Liver (tissue), 9 donors: ENCODE data around the gene FAM151B. TPM values are rescaled to one million over a fixed set of nuclear protein-coding genes. Genes with fewer than 3 reads are reported as not detected.

Source experiments
- DNase-seq: peaks from one replicate; pipeline ENCODE4 v3.0.0-alpha.2; 2017; ENCODE audit warnings: low spot score
- H3K27ac ChIP-seq, 2 donors: one replicate each; pipeline ENCODE4 v1.7.0; 2013; ENCODE audit warnings: inconsistent platforms in 2 of 2, low read length in 2 of 2, control low read depth in 1 of 2, low read depth in 1 of 2, mild to moderate bottlenecking in 1 of 2
- H3K27me3 ChIP-seq, 4 donors: one replicate each; pipeline versions ENCODE4 v1.6.1 to v1.7.0; 2013; ENCODE audit warnings: low read length in 3 of 4, inconsistent platforms in 1 of 4, mild to moderate bottlenecking in 1 of 4, moderate library complexity in 1 of 4; ENCODE audit not compliant: control insufficient read depth in 4 of 4, insufficient read depth in 4 of 4
- H3K36me3 ChIP-seq, 4 donors: one replicate each; pipeline versions ENCODE4 v1.6.1 to v1.7.0; 2013; ENCODE audit warnings: low read length in 3 of 4, mild to moderate bottlenecking in 3 of 4, low read depth in 1 of 4, moderate library complexity in 1 of 4; ENCODE audit not compliant: control insufficient read depth in 4 of 4, insufficient read depth in 3 of 4
- H3K4me1 ChIP-seq, 4 donors: one replicate each; pipeline versions ENCODE4 v1.6.1 to v1.7.0; 2013; ENCODE audit warnings: low read length in 3 of 4, mild to moderate bottlenecking in 3 of 4, moderate library complexity in 1 of 4; ENCODE audit not compliant: control insufficient read depth in 4 of 4, insufficient read depth in 4 of 4
- H3K4me3 ChIP-seq, 3 donors: one replicate each; pipeline versions ENCODE4 v1.6.1 to v1.7.0; 2013; ENCODE audit warnings: low read length in 3 of 3, control low read depth in 1 of 3, low read depth in 1 of 3, mild to moderate bottlenecking in 1 of 3
- H3K9ac ChIP-seq, 2 donors: one replicate each; pipeline ENCODE4 v1.7.0; 2013; ENCODE audit warnings: low read length in 2 of 2, mild to moderate bottlenecking in 2 of 2, moderate library complexity in 2 of 2, control low read depth in 1 of 2, low read depth in 1 of 2
- H3K9me3 ChIP-seq, 4 donors: one replicate each; pipeline versions ENCODE4 v1.6.1 to v1.7.0; 2013; ENCODE audit warnings: low read length in 3 of 4; ENCODE audit not compliant: control insufficient read depth in 4 of 4
- ATF3 ChIP-seq: IDR thresholded peaks from 2 replicates; pipeline ENCODE4 v1.6.1; 2016; ENCODE audit warnings: antibody characterized with exemption
- EGR1 ChIP-seq, 2 donors: IDR thresholded peaks; 2 replicates each; pipeline ENCODE4 v1.6.1; 2016 to 2018; ENCODE audit warnings: antibody characterized with exemption in 2 of 2, low read depth in 2 of 2
- FOXA1 ChIP-seq: IDR thresholded peaks from 2 replicates; pipeline ENCODE4 v1.6.1; 2016; ENCODE audit warnings: antibody characterized with exemption
- FOXA2 ChIP-seq: IDR thresholded peaks from 2 replicates; pipeline ENCODE4 v1.6.1; 2016; ENCODE audit warnings: antibody characterized with exemption
- GABPA ChIP-seq, 2 donors: IDR thresholded peaks in 1 of 2; conservative IDR thresholded peaks in 1 of 2; 2 replicates each; pipeline ENCODE4 v1.6.1; 2016; ENCODE audit warnings: antibody characterized with exemption in 2 of 2, mild to moderate bottlenecking in 1 of 2, moderate library complexity in 1 of 2
- HNF4A ChIP-seq, 2 donors: conservative IDR thresholded peaks; 2 replicates each; pipeline ENCODE4 v1.6.1; 2016; ENCODE audit warnings: antibody characterized with exemption in 2 of 2, mild to moderate bottlenecking in 2 of 2
- HNF4G ChIP-seq: IDR thresholded peaks from 2 replicates; pipeline ENCODE4 v1.6.1; 2016; ENCODE audit warnings: antibody characterized with exemption
- MAX ChIP-seq: IDR thresholded peaks from 2 replicates; pipeline ENCODE4 v1.6.1; 2016; ENCODE audit warnings: antibody characterized with exemption
- NR2F2 ChIP-seq: IDR thresholded peaks from 2 replicates; pipeline ENCODE4 v1.6.1; 2016; ENCODE audit warnings: antibody characterized with exemption
- RAD21 ChIP-seq, 2 donors: IDR thresholded peaks; 2 replicates each; pipeline ENCODE4 v1.6.1; 2016; ENCODE audit warnings: antibody characterized with exemption in 2 of 2, mild to moderate bottlenecking in 2 of 2
- RXRA ChIP-seq, 2 donors: IDR thresholded peaks; 2 replicates each; pipeline ENCODE4 v1.6.1; 2017 to 2018; ENCODE audit warnings: antibody characterized with exemption in 2 of 2, mild to moderate bottlenecking in 1 of 2
- SP1 ChIP-seq: IDR thresholded peaks from 2 replicates; pipeline ENCODE4 v1.6.1; 2018; ENCODE audit warnings: antibody characterized with exemption, mild to moderate bottlenecking
- TAF1 ChIP-seq: conservative IDR thresholded peaks from 2 replicates; pipeline ENCODE4 v1.6.1; 2016; ENCODE audit warnings: antibody characterized with exemption, mild to moderate bottlenecking
- polyA plus RNA-seq, 2 donors: library from polyadenylated mRNA; stranded (reverse) in 1 of 2; unstranded in 1 of 2; fragments of 200-250 nt in 1 of 2; fragments of >200 nt in 1 of 2; fragmentation: Nextera tagmentation in 1 of 2; extraction: Ambion mirVana in 1 of 2; gene quantifications; one replicate each; pipeline versions ENCODE4 v1.2.1 to v1.2.3, GENCODE V29; 2013 to 2015
- total RNA-seq, 2 donors: library from RNA; depleted of rRNA; stranded (reverse); fragments of >200 nt; gene quantifications; one replicate each; pipeline ENCODE4 v1.2.3, GENCODE V29; 2014
- TF ChIP-seq, protein P1 (sequence below): IDR thresholded peaks from 2 replicates; pipeline ENCODE4 v1.6.1; 2016; ENCODE audit warnings: antibody characterized with exemption, mild to moderate bottlenecking
- TF ChIP-seq, protein P2 (sequence below): fragments of 150-350 bp; IDR thresholded peaks from 2 replicates; pipeline ENCODE4 v1.5.1; 2017; ENCODE audit warnings: improper control_type of control experiment, low read depth, low read length; ENCODE audit not compliant: missing input control
- TF ChIP-seq, protein P3 (sequence below): IDR thresholded peaks from 2 replicates; pipeline ENCODE4 v1.6.1; 2016; ENCODE audit warnings: antibody characterized with exemption
- donor health status: healthy.
- donor health status: healthy.
- donor health status: healthy.
- donor health status: healthy.
- donor health status: healthy.

The FAM151B gene
- total and polyA plus RNA-seq, 4 donors: 0.43 to 3.0 (median 1.3) TPM

GRCh38 chr5:80439213-80439612 is 48.7 kb upstream of the FAM151B start:
- Histone ChIP-seq H3K9ac (no peak overlapping the region), H3K4me1 (peaks cover 0 to 6% (median under 1%) of the 10 kb centered on the region in 4 donors), H3K27me3 (no peaks in the 10 kb centered on the region), H3K27ac (no peak overlapping the region), H3K9me3 (no peaks in the 10 kb centered on the region), H3K4me3 (no peak overlapping the region), H3K36me3 (peaks cover 0 to 28% (median 18%) of the 10 kb centered on the region in 4 donors)
- TF ChIP-seq RAD21 (IDR thresholded peaks at IDR 0.05): no peak
- TF ChIP-seq HNF4A (conservative IDR thresholded peaks at IDR 0.05): peak in 1 of 2 donors; percentile 24
- no peak for TF ChIP-seq RXRA (IDR thresholded peaks at IDR 0.05)
- DNase-seq: no peak

DNA sequence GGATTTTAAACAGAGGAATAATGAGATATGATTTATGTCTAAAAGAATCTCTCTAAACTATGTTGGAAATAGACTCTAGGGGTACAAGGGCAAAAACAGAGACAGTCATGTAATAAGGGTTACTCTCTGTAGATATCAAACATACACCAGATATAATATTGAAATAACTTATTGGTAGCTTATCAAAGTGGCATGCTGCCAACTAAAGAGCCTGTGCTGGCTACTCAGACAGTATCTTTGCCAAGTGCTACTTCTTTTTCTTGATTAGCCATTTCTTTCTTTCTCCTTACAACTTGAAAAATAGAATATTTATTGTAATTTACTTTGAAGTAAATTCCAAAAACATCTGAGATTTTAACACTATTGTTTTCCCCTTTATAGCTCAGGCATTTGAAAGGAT is 45.2 kb upstream of the FAM151B start:
- DNase-seq: no peak
- Histone ChIP-seq H3K9ac (no peak overlapping the region), H3K4me1 (peaks cover 0 to 6% (median under 1%) of the 10 kb centered on the region in 4 donors), H3K27ac (no peak overlapping the region), H3K4me3 (no peak overlapping the region), H3K9me3 (no peaks in the 10 kb centered on the region), H3K27me3 (no peaks in the 10 kb centered on the region), H3K36me3 (peaks cover 0 to 25% (median 11%) of the 10 kb centered on the region in 4 donors)
- no peak for TF ChIP-seq ATF3
- no peak for TF ChIP-seq HNF4G
- TF ChIP-seq, protein P1, sequence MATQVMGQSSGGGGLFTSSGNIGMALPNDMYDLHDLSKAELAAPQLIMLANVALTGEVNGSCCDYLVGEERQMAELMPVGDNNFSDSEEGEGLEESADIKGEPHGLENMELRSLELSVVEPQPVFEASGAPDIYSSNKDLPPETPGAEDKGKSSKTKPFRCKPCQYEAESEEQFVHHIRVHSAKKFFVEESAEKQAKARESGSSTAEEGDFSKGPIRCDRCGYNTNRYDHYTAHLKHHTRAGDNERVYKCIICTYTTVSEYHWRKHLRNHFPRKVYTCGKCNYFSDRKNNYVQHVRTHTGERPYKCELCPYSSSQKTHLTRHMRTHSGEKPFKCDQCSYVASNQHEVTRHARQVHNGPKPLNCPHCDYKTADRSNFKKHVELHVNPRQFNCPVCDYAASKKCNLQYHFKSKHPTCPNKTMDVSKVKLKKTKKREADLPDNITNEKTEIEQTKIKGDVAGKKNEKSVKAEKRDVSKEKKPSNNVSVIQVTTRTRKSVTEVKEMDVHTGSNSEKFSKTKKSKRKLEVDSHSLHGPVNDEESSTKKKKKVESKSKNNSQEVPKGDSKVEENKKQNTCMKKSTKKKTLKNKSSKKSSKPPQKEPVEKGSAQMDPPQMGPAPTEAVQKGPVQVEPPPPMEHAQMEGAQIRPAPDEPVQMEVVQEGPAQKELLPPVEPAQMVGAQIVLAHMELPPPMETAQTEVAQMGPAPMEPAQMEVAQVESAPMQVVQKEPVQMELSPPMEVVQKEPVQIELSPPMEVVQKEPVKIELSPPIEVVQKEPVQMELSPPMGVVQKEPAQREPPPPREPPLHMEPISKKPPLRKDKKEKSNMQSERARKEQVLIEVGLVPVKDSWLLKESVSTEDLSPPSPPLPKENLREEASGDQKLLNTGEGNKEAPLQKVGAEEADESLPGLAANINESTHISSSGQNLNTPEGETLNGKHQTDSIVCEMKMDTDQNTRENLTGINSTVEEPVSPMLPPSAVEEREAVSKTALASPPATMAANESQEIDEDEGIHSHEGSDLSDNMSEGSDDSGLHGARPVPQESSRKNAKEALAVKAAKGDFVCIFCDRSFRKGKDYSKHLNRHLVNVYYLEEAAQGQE: no peak
- TF ChIP-seq MAX: no peak
- TF ChIP-seq GABPA (IDR thresholded peaks at IDR 0.05 in 1 of 2, conservative IDR thresholded peaks at IDR 0.05 in 1 of 2): no peak
- no peak for TF ChIP-seq FOXA1
- TF ChIP-seq NR2F2: no peak
- TF ChIP-seq SP1: no peak
- no peak for TF ChIP-seq HNF4A (conservative IDR thresholded peaks at IDR 0.05)
- no peak for TF ChIP-seq EGR1 (IDR thresholded peaks at IDR 0.05; ENCODE audit: low read depth in 2 of 2)
- no peak for TF ChIP-seq RXRA (IDR thresholded peaks at IDR 0.05)
- no peak for TF ChIP-seq RAD21 (IDR thresholded peaks at IDR 0.05)
- TF ChIP-seq, protein P2, sequence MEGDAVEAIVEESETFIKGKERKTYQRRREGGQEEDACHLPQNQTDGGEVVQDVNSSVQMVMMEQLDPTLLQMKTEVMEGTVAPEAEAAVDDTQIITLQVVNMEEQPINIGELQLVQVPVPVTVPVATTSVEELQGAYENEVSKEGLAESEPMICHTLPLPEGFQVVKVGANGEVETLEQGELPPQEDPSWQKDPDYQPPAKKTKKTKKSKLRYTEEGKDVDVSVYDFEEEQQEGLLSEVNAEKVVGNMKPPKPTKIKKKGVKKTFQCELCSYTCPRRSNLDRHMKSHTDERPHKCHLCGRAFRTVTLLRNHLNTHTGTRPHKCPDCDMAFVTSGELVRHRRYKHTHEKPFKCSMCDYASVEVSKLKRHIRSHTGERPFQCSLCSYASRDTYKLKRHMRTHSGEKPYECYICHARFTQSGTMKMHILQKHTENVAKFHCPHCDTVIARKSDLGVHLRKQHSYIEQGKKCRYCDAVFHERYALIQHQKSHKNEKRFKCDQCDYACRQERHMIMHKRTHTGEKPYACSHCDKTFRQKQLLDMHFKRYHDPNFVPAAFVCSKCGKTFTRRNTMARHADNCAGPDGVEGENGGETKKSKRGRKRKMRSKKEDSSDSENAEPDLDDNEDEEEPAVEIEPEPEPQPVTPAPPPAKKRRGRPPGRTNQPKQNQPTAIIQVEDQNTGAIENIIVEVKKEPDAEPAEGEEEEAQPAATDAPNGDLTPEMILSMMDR: no peak
- TF ChIP-seq, protein P3, sequence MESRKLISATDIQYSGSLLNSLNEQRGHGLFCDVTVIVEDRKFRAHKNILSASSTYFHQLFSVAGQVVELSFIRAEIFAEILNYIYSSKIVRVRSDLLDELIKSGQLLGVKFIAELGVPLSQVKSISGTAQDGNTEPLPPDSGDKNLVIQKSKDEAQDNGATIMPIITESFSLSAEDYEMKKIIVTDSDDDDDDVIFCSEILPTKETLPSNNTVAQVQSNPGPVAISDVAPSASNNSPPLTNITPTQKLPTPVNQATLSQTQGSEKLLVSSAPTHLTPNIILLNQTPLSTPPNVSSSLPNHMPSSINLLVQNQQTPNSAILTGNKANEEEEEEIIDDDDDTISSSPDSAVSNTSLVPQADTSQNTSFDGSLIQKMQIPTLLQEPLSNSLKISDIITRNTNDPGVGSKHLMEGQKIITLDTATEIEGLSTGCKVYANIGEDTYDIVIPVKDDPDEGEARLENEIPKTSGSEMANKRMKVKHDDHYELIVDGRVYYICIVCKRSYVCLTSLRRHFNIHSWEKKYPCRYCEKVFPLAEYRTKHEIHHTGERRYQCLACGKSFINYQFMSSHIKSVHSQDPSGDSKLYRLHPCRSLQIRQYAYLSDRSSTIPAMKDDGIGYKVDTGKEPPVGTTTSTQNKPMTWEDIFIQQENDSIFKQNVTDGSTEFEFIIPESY: no peak
- TF ChIP-seq TAF1: no peak
- TF ChIP-seq FOXA2: no peak
